Gastroesophageal sphincter (tissue), 4 donors: ENCODE data around the gene GUCY2C. TPM values are rescaled to one million over a fixed set of nuclear protein-coding genes. Genes with fewer than 3 reads are reported as not detected.

ENCODE experiments used
- ATAC-seq: fragments of 150-250 bp; one replicate; pipeline ENCODE4 v1.9.1; 2016; ENCODE audit warnings: mild to moderate bottlenecking, moderate library complexity
- H3K27ac ChIP-seq, 4 donors: fragments of 200-600 bp; sonication (generic) in 3 of 4; 1 replicate in 3 of 4; 2 replicates in 1 of 4; pipeline ENCODE4 v1.5.1; 2016 to 2019
- H3K27me3 ChIP-seq: fragments of 200-600 bp; sonication (generic); one replicate; pipeline ENCODE4 v1.5.1; 2019
- H3K36me3 ChIP-seq, 2 donors: fragments of 200-600 bp; sonication (generic); one replicate each; pipeline ENCODE4 v1.5.1; 2019; ENCODE audit warnings: control low read depth in 1 of 2
- H3K4me1 ChIP-seq, 3 donors: fragments of 200-600 bp; sonication (generic); 1 replicate in 2 of 3; 2 replicates in 1 of 3; pipeline ENCODE4 v1.5.1; 2016 to 2019; ENCODE audit warnings: control low read depth in 2 of 3
- H3K4me3 ChIP-seq, 2 donors: fragments of 200-600 bp; sonication (generic); one replicate each; pipeline ENCODE4 v1.5.1; 2019; ENCODE audit warnings: mild to moderate bottlenecking in 1 of 2, moderate library complexity in 1 of 2
- H3K9me3 ChIP-seq, 3 donors: fragments of 200-600 bp; sonication (generic); one replicate each; pipeline ENCODE4 v1.5.1; 2017 to 2019; ENCODE audit warnings: control low read depth in 2 of 3
- EP300 ChIP-seq: sonication (generic); formaldehyde crosslinking; IDR thresholded peaks from one replicate; pipeline ENCODE4 v1.6.1; 2017; ENCODE audit warnings: antibody characterized with exemption, mild to moderate bottlenecking
- POLR2A ChIP-seq, 2 donors: fragments of 450-650 bp; IDR thresholded peaks; one replicate each; pipeline ENCODE4 v1.6.1; 2017; ENCODE audit warnings: antibody characterized with exemption in 2 of 2, mild to moderate bottlenecking in 2 of 2, moderate library complexity in 1 of 2
- POLR2AphosphoS5 ChIP-seq: sonication (generic); formaldehyde crosslinking; IDR thresholded peaks from one replicate; pipeline ENCODE4 v1.6.1; 2017; ENCODE audit warnings: antibody characterized with exemption
- WGBS, 2 donors: methylation state at CpG; one replicate each; pipeline ENCODE4 v1.1.5; 2018; ENCODE audit warnings: low coverage in 1 of 2; 5-methylcytosine and 5-hydroxymethylcytosine counted together
- total RNA-seq, 4 donors: library from RNA; depleted of rRNA; stranded (reverse); fragments of >200 nt; gene quantifications; one replicate each; pipeline ENCODE4 v1.1.0, GENCODE V29; 2016
- TF ChIP-seq, protein P1 (sequence below), 4 experiments: fragments of 200-600 bp in 2 of 4; fragments of 450-650 bp in 2 of 4; sonication (generic) in 1 of 4; IDR thresholded peaks; one replicate each; pipeline ENCODE4 v1.5.1; 2017 to 2019; ENCODE audit warnings: antibody characterized with exemption in 4 of 4, mild to moderate bottlenecking in 2 of 4, moderate library complexity in 2 of 4

The GUCY2C gene
- total RNA-seq, 4 donors from 2014 or later: not detected

GRCh38 chr12:14695715-14696141 is 671 bp downstream of the GUCY2C start:
- 68 to 100% methylated on average over 1 to 3 of the region's 5 CpGs for WGBS, 2 donors
- Histone ChIP-seq H3K9me3 (no peaks in the 10 kb centered on the region), H3K4me1 (no peaks in the 10 kb centered on the region), H3K4me3 (no peak overlapping the region), H3K27ac (no peak overlapping the region), H3K27me3 (no peaks in the 10 kb centered on the region), H3K36me3 (no peaks in the 10 kb centered on the region)
- TF ChIP-seq POLR2AphosphoS5: no peak
- TF ChIP-seq, protein P1, sequence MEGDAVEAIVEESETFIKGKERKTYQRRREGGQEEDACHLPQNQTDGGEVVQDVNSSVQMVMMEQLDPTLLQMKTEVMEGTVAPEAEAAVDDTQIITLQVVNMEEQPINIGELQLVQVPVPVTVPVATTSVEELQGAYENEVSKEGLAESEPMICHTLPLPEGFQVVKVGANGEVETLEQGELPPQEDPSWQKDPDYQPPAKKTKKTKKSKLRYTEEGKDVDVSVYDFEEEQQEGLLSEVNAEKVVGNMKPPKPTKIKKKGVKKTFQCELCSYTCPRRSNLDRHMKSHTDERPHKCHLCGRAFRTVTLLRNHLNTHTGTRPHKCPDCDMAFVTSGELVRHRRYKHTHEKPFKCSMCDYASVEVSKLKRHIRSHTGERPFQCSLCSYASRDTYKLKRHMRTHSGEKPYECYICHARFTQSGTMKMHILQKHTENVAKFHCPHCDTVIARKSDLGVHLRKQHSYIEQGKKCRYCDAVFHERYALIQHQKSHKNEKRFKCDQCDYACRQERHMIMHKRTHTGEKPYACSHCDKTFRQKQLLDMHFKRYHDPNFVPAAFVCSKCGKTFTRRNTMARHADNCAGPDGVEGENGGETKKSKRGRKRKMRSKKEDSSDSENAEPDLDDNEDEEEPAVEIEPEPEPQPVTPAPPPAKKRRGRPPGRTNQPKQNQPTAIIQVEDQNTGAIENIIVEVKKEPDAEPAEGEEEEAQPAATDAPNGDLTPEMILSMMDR (IDR thresholded peaks at IDR 0.05): no peak
- no peak for ATAC-seq

GRCh38 chr12:14694970-14695369 is 1.4 kb downstream of the GUCY2C start:
- no peak overlapping the region for H3K27ac ChIP-seq
- H3K9me3 ChIP-seq: no peaks in the 10 kb centered on the region
- no peaks in the 10 kb centered on the region for H3K36me3 ChIP-seq
- no peak for ATAC-seq
- no peaks in the 10 kb centered on the region for H3K27me3 ChIP-seq
- H3K4me1 ChIP-seq: no peaks in the 10 kb centered on the region
- no peak overlapping the region for H3K4me3 ChIP-seq
- 73 to 78% methylated on average over 3 of the region's 3 CpGs for WGBS, 2 donors
- TF ChIP-seq EP300 (no peak), POLR2A (IDR thresholded peaks at IDR 0.05) (no peak), POLR2AphosphoS5 (no peak)
- TF ChIP-seq, protein P1 (IDR thresholded peaks at IDR 0.05): no peak

GRCh38 chr12:14694145-14694714 is 2.2 kb downstream of the GUCY2C start:
- no peak overlapping the region for H3K4me3 ChIP-seq
- H3K9me3 ChIP-seq: no peaks in the 10 kb centered on the region
- H3K36me3 ChIP-seq: no peaks in the 10 kb centered on the region
- no peaks in the 10 kb centered on the region for H3K27me3 ChIP-seq
- no peaks in the 10 kb centered on the region for H3K4me1 ChIP-seq
- TF ChIP-seq EP300: no peak
- TF ChIP-seq POLR2A (IDR thresholded peaks at IDR 0.05): no peak
- TF ChIP-seq, protein P1 (IDR thresholded peaks at IDR 0.05): no peak
- TF ChIP-seq POLR2AphosphoS5: no peak
- H3K27ac ChIP-seq: no peak overlapping the region
- ATAC-seq: no peak
- 79 to 96% methylated on average over 3 of the region's 3 CpGs for WGBS, 2 donors

GRCh38 chr12:14693116-14693515 is 3.3 kb downstream of the GUCY2C start:
- Histone ChIP-seq H3K36me3 (no peaks in the 10 kb centered on the region), H3K9me3 (no peaks in the 10 kb centered on the region), H3K4me3 (no peak overlapping the region), H3K4me1 (no peaks in the 10 kb centered on the region), H3K27me3 (no peaks in the 10 kb centered on the region), H3K27ac (no peak overlapping the region)
- TF ChIP-seq, protein P1 (IDR thresholded peaks at IDR 0.05): no peak
- no peak for TF ChIP-seq POLR2A (IDR thresholded peaks at IDR 0.05)
- no peak for ATAC-seq
- 90 to 96% methylated on average over 4 to 5 of the region's 5 CpGs for WGBS, 2 donors

GRCh38 chr12:14691560-14691959 is 4.8 kb downstream of the GUCY2C start:
- TF ChIP-seq EP300: no peak
- no peak for TF ChIP-seq POLR2A (IDR thresholded peaks at IDR 0.05)
- H3K4me1 ChIP-seq: no peaks in the 10 kb centered on the region
- ATAC-seq: peak; percentile 43
- H3K4me3 ChIP-seq: no peak overlapping the region
- H3K36me3 ChIP-seq: no peaks in the 10 kb centered on the region
- H3K27ac ChIP-seq: no peak overlapping the region
- H3K27me3 ChIP-seq: no peaks in the 10 kb centered on the region
- no peaks in the 10 kb centered on the region for H3K9me3 ChIP-seq

- no peak for ATAC-seq
These were observed 6.4 kb downstream of the GUCY2C start for GRCh38 chr12:14689996-14690395.

More at GRCh38 chr12:14689996-14690395, 6.4 kb downstream of the GUCY2C start:
- Histone ChIP-seq H3K4me3 (no peak overlapping the region), H3K4me1 (no peaks in the 10 kb centered on the region), H3K27ac (no peak overlapping the region), H3K27me3 (no peaks in the 10 kb centered on the region), H3K9me3 (no peaks in the 10 kb centered on the region), H3K36me3 (no peaks in the 10 kb centered on the region)
- TF ChIP-seq POLR2A (IDR thresholded peaks at IDR 0.05) (no peak), EP300 (no peak), POLR2AphosphoS5 (no peak)
- TF ChIP-seq, protein P1 (IDR thresholded peaks at IDR 0.05): no peak
